DOHH2 (cell line): ENCODE data around the gene RUNX1.

Experiments
- H3F3A ChIP-seq: fragments of 200-600 bp; sonication (generic), shearing (Covaris generic); 2 replicates; pipeline ENCODE4 v1.6.0; 2016; ENCODE audit warnings: antibody characterized with exemption, mild to moderate bottlenecking; ENCODE audit not compliant: control insufficient read depth, insufficient read depth
- H3K27ac ChIP-seq: fragments of 200-600 bp; sonication (generic); 2 replicates; pipeline ENCODE4 v1.5.1; 2014; ENCODE audit warnings: low read depth, mild to moderate bottlenecking, low read length, moderate library complexity
- H3K27me3 ChIP-seq: fragments of 200-600 bp; sonication (generic); 2 replicates; pipeline ENCODE4 v1.6.1; 2014; ENCODE audit warnings: mild to moderate bottlenecking, low read length, mixed read lengths; ENCODE audit not compliant: control insufficient read depth
- H3K36me3 ChIP-seq: fragments of 200-600 bp; sonication (generic); 2 replicates; pipeline ENCODE4 v1.6.1; 2014; ENCODE audit warnings: mild to moderate bottlenecking, low read length, moderate library complexity, mixed read lengths; ENCODE audit not compliant: control insufficient read depth
- H3K4me1 ChIP-seq: fragments of 200-600 bp; sonication (generic); 2 replicates; pipeline ENCODE4 v1.6.1; 2014; ENCODE audit warnings: mild to moderate bottlenecking, low read length, mixed read lengths; ENCODE audit not compliant: control insufficient read depth
- H3K4me2 ChIP-seq: fragments of 200-600 bp; sonication (generic); 2 replicates; pipeline ENCODE4 v1.6.0; 2014; ENCODE audit warnings: mild to moderate bottlenecking, low read length, moderate library complexity
- H3K4me3 ChIP-seq: fragments of 200-600 bp; sonication (generic); 2 replicates; pipeline ENCODE4 v1.5.1; 2014; ENCODE audit warnings: mild to moderate bottlenecking, low read length, mixed read lengths
- H3K79me2 ChIP-seq: fragments of 200-600 bp; sonication (generic); 2 replicates; pipeline ENCODE4 v1.6.1; 2014; ENCODE audit warnings: mild to moderate bottlenecking, low read length, mixed read lengths; ENCODE audit not compliant: control insufficient read depth
- H3K9me2 ChIP-seq: fragments of 200-600 bp; sonication (generic); replicated peaks from 2 replicates; pipeline ENCODE4 v1.6.1; 2014; ENCODE audit warnings: mild to moderate bottlenecking, low read length, mixed read lengths; ENCODE audit not compliant: control insufficient read depth
- H3K9me3 ChIP-seq: fragments of 200-600 bp; sonication (generic); 2 replicates; pipeline ENCODE4 v1.6.1; 2014; ENCODE audit warnings: antibody characterized with exemption, low read length, mixed read lengths; ENCODE audit not compliant: control insufficient read depth, insufficient read depth
- H4K20me1 ChIP-seq: fragments of 200-600 bp; sonication (generic); 2 replicates; pipeline ENCODE4 v1.6.0; 2014; ENCODE audit warnings: low read depth, mild to moderate bottlenecking, antibody characterized with exemption, low read length, moderate library complexity; ENCODE audit not compliant: control insufficient read depth, insufficient read depth
- CTCF ChIP-seq: fragments of 200-600 bp; sonication (generic); IDR thresholded peaks from one replicate; pipeline ENCODE4 v1.5.1; 2014; ENCODE audit warnings: antibody characterized with exemption, mild to moderate bottlenecking, low read depth, low read length; ENCODE audit not compliant: poor library complexity, severe bottlenecking
- EZH2phosphoT487 ChIP-seq: fragments of 200-600 bp; sonication (generic); IDR thresholded peaks from 2 replicates; pipeline ENCODE4 v1.6.1; 2017; ENCODE audit warnings: borderline replicate concordance, mild to moderate bottlenecking, antibody characterized with exemption, low read length, moderate library complexity, mixed read lengths

The RUNX1 gene

GRCh38 chr21:34980423-34981115 is 68.5 kb downstream of the RUNX1 start:
- Histone ChIP-seq H3K27me3 (no peaks in the 10 kb centered on the region), H3K4me1 (peaks cover 8% of the 10 kb centered on the region), H3K9me2 (no peaks in the 10 kb centered on the region), H3K4me3 (no peak overlapping the region), H3K27ac (no peak overlapping the region), H4K20me1 (0 out of 2 replicates have a peak, but pooled peaks cover 4% of the 10 kb centered on the region), H3F3A (no peaks in the 10 kb centered on the region), H3K9me3 (no peaks in the 10 kb centered on the region), H3K4me2 (no peak overlapping the region), H3K79me2 (peaks cover 87% of the 10 kb centered on the region), H3K36me3 (peaks cover 24% of the 10 kb centered on the region)
- TF ChIP-seq CTCF (no peak), EZH2phosphoT487 (no peak)

GRCh38 chr21:34979383-34979782 is 69.7 kb downstream of the RUNX1 start:
- no peaks in the 10 kb centered on the region for H3F3A ChIP-seq
- no peaks in the 10 kb centered on the region for H4K20me1 ChIP-seq
- no peaks in the 10 kb centered on the region for H3K9me2 ChIP-seq
- H3K4me1 ChIP-seq: peaks cover 20% of the 10 kb centered on the region
- H3K27ac ChIP-seq: no peak overlapping the region
- H3K4me2 ChIP-seq: no peak overlapping the region
- H3K27me3 ChIP-seq: no peaks in the 10 kb centered on the region
- H3K79me2 ChIP-seq: peaks cover 86% of the 10 kb centered on the region
- H3K36me3 ChIP-seq: peaks cover 16% of the 10 kb centered on the region
- no peak overlapping the region for H3K4me3 ChIP-seq
- TF ChIP-seq EZH2phosphoT487: no peak
- TF ChIP-seq CTCF: no peak
- H3K9me3 ChIP-seq: no peaks in the 10 kb centered on the region

GRCh38 chr21:34977333-34977732 is 71.8 kb downstream of the RUNX1 start:
- Histone ChIP-seq H3K4me3 (no peak overlapping the region), H3K27ac (no peak overlapping the region), H3K36me3 (peaks cover 9% of the 10 kb centered on the region; the same call in 1 of the 2 replicates), H3K9me3 (no peaks in the 10 kb centered on the region), H3K4me1 (peaks cover 24% of the 10 kb centered on the region), H3K27me3 (no peaks in the 10 kb centered on the region), H3F3A (no peaks in the 10 kb centered on the region), H3K4me2 (no peak overlapping the region), H4K20me1 (peaks cover 5% of the 10 kb centered on the region; the same call in 1 of the 2 replicates), H3K9me2 (no peaks in the 10 kb centered on the region), H3K79me2 (peaks cover 92% of the 10 kb centered on the region)
- TF ChIP-seq EZH2phosphoT487 (no peak), CTCF (no peak)
